ENCODE data around the gene MC3R.

The MC3R gene

GRCh38 chr20:56257604-56258003 lies 9.1 kb downstream of the MC3R start:
- DNase-seq: no peak

- no peak for DNase-seq
Measured at GRCh38 chr20:56259948-56260347, 11.4 kb downstream of the MC3R start.

DNA sequence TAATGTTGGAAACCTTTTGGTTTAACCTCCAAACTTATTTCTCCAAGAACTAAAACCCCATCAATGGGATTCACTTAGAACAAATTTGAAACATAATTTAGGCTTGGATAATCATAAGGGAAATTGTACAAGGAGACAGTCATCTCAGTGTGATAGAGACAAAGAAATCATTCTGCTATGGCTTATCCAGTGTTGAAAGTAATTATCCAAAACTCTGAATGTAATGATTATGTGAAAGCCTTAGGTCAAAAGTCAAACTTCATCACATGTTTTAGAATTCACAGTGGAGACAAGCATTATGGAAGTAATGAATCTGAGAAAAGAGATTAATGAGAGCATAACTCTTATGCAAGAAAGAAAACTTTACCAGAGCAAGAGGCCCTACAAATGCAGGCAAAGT lies 20.0 kb downstream of the MC3R start:
- DNase-seq: no peak

DNA sequence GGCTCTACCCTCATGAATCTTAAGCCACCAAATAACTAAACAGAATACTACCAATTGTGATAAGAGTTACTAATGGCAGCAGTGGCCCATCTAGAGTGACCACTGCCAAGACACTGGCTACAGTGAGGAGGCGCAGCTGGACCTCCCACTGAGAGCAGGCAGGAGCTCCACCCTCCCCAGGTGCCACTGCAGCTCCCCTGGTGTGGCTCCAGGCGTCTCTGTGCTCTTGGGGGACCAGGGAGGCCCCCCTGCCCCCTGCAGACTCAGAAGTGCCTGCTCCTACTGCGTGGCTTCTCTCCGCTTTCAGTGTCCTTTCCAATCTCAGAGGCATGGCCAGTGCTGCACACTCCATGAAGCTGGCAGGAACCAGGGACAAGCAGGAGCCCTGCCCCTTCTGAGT lies 23.4 kb downstream of the MC3R start:
- no peak for DNase-seq

- no peak for DNase-seq
Measured at GRCh38 chr20:56273491-56273890, 25.0 kb downstream of the MC3R start.

GRCh38 chr20:56274156-56274555 lies 25.6 kb downstream of the MC3R start:
- no peak for DNase-seq

GRCh38 chr20:56278196-56278595 lies 29.7 kb downstream of the MC3R start:
- DNase-seq: no peak

DNA sequence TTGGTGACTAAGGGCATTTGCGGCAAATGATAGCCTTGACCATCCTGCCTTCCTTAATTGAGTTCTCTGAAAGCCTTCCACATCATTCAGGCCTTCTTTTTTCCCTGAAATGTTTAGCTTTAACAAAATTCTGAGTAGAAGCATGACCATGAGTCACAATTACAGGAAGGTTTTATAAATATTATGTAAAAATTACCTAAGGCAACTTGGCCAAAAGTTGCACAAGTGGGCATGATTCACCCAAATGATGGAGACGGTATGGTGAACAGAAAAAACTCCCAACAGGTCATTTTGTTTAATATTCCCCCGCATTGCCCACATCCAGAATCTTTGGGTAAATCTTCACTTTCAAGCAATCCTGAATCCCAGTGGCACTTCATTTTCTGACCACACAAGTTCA lies 37.0 kb downstream of the MC3R start:
- DNase-seq: no peak

GRCh38 chr20:56289652-56290051 lies 41.1 kb downstream of the MC3R start:
- DNase-seq: no peak

GRCh38 chr20:56299362-56299761 lies 50.8 kb downstream of the MC3R start:
- no peak for DNase-seq

Data from retina (tissue), 1 donor.